Measurements from ENCODE around the gene ABHD17A.

GRCh38 chr19:1828279-1829238, 56.7 kb downstream of the ABHD17A start:
- TF ChIP-seq SNAI2 (CRISPR knock-in tag; IDR thresholded peaks at IDR 0.05): no peak
- TF ChIP-seq ISL1 (CRISPR knock-in tag; IDR thresholded peaks at IDR 0.05): no peak
